HUES48 (cell line): ENCODE data around the gene FNDC3B.

Source experiments
- H3K27ac ChIP-seq: one replicate; pipeline ENCODE4 v1.7.0; 2013; ENCODE audit warnings: low read depth, low read length, inconsistent platforms
- H3K27me3 ChIP-seq: 2 replicates; pipeline ENCODE4 v1.6.1; 2013; ENCODE audit warnings: mild to moderate bottlenecking, low read length; ENCODE audit not compliant: control insufficient read depth, insufficient read depth
- H3K36me3 ChIP-seq: 2 replicates; pipeline ENCODE4 v1.6.1; 2013; ENCODE audit warnings: low read length; ENCODE audit not compliant: control insufficient read depth, insufficient read depth
- H3K4me1 ChIP-seq: 2 replicates; pipeline ENCODE4 v1.6.1; 2013; ENCODE audit warnings: mild to moderate bottlenecking, low read length; ENCODE audit not compliant: control insufficient read depth, insufficient read depth
- H3K4me3 ChIP-seq: 2 replicates; pipeline ENCODE4 v1.5.1; 2013; ENCODE audit warnings: mild to moderate bottlenecking, low read depth, low read length
- H3K9ac ChIP-seq: 2 replicates; pipeline ENCODE4 v1.6.1; 2013; ENCODE audit warnings: mild to moderate bottlenecking, low read depth, low read length, moderate library complexity
- H3K9me3 ChIP-seq: 2 replicates; pipeline ENCODE4 v1.6.1; 2013; ENCODE audit warnings: low read length; ENCODE audit not compliant: control insufficient read depth, insufficient read depth

The FNDC3B gene

DNA sequence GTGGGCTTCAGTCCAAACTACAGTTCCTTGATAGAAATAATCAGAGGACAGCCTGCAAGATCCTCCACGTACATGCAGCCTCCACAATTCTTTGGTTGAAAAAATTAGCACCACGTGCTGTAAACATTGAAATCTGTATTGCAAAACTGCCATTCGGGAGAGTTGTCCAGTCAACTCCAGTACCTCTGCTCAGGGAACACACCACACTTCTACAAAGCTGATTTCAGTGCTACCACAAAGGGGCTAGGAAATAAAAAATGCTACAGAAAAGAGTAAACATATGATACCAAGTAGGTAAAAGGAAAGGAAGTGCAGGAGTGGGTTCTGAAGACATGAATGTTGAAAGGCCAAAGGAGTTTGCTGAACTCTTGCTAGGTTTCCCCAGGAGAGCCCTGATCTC, 368.5 kb downstream of the FNDC3B start:
- Histone ChIP-seq H3K9ac (no peak overlapping the region), H3K36me3 (no peaks in the 10 kb centered on the region), H3K27me3 (no peaks in the 10 kb centered on the region)

DNA sequence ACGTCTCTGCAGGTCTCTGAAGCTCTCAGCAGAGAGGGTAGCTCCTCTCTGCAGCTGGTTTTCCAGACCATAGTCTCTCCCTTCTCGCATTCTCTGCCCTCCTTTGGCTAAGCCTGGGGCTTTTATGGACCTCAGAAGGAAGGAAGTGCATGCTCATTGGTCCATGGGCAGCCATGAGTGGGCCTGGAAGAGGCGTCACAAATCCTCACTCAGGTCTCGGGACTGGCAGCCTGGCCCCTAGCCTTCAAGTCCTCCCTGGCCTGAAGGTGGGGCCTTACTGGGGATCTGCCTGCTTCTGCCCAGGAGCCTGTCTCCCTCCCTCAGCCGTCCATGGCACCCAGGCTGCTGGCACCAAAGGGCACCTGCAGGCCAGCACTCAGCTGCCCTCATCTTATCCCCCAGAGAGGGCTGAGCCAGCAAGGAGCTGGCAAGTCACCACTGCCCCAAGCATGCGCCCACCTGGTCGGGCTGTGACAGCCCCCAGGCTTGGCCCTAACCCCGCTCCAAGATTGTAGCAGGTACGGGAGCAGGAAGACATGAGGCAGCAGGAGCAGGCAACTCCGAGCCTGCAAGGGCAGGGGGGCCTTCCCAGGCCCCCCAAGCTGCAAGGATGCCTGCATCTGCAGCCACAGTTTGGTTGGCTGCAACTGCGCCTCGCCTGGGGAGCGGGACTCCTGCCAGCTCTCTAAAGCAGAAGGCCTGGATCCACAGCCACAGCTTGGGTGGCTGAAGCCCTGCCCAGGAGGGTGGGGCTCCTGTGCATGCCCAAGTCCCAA, 371.5 kb downstream of the FNDC3B start:
- Histone ChIP-seq H3K9me3 (no peaks in the 10 kb centered on the region), H3K4me1 (no peaks in the 10 kb centered on the region), H3K9ac (no peak overlapping the region), H3K27ac (no peak overlapping the region), H3K36me3 (no peaks in the 10 kb centered on the region), H3K4me3 (no peak overlapping the region), H3K27me3 (no peaks in the 10 kb centered on the region)

More for the DNA sequence above, 368.5 kb downstream of the FNDC3B start:
- Histone ChIP-seq H3K9me3 (no peaks in the 10 kb centered on the region), H3K4me3 (no peak overlapping the region), H3K4me1 (no peaks in the 10 kb centered on the region), H3K27ac (no peak overlapping the region)

DNA sequence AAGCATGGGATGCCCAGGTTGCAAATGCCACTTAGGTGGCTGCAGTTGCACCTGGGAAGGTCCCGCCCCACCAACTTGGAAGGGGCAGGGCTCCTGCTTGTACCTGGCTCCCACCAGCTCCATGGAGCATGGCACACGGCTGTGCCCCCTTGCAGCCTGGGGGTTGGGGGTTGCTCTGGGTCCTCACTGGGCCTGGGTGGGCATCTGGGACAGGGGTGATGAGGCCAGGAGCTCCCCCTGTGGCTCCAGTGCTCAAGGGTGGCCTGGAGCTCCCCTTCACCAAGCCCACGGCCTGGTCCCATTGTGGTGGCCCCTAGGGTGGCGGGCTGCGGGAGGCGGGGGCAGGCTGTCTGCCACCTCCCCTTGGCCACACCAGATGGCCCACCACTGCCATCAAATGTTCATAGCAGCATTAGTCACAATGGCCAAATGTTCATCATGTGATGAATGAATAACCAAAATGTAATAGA, 372.1 kb downstream of the FNDC3B start:
- Histone ChIP-seq H3K4me1 (no peaks in the 10 kb centered on the region), H3K9me3 (no peaks in the 10 kb centered on the region), H3K36me3 (no peaks in the 10 kb centered on the region), H3K27ac (no peak overlapping the region), H3K9ac (no peak overlapping the region), H3K27me3 (no peaks in the 10 kb centered on the region), H3K4me3 (no peak overlapping the region)

DNA sequence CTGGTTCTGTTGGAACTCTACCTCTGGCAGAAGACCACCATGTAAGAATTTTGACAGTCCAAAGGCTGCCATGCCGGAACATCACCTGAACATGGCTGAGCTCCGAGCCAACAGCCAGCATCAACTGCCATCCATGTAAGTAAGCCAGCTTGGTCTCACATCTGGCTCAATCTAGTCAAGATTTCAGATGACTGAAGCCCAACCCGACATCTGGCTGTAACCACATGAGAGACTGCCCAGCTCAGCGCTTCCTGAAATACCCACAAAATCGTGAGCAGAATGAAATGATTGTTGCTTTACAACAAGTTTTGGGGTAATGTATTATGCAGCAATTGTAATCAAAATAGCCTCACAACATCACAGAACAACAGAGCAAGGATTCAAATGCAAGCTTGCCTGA, 375.9 kb downstream of the FNDC3B start:
- Histone ChIP-seq H3K9me3 (no peaks in the 10 kb centered on the region), H3K9ac (no peak overlapping the region), H3K36me3 (no peaks in the 10 kb centered on the region), H3K4me1 (no peaks in the 10 kb centered on the region), H3K27me3 (no peaks in the 10 kb centered on the region), H3K27ac (no peak overlapping the region), H3K4me3 (no peak overlapping the region)

DNA sequence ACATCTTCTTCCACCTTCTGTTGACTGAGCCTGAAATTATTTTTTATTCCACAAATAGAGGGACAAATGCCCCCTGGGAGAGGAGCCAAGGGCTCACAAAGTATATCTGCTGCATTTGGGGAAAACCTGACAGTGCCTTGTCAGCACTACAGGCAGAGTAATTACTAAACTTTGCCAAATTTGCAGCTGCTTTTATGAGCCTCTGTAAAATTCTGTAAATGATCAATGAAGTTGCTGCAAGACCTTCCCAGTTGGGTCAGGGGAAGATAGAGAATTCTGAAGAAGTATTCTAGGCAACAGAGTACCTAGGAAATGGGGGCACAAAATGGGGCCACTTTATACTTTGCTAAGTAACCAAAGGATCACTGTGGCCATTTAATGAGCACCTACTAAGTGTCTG, 398.3 kb downstream of the FNDC3B start:
- Histone ChIP-seq H3K27me3 (no peaks in the 10 kb centered on the region), H3K9me3 (peaks cover 3% of the 10 kb centered on the region; the same call in 1 of the 2 replicates), H3K9ac (no peak overlapping the region), H3K4me1 (no peaks in the 10 kb centered on the region), H3K36me3 (no peaks in the 10 kb centered on the region), H3K4me3 (no peak overlapping the region), H3K27ac (no peak overlapping the region)

DNA sequence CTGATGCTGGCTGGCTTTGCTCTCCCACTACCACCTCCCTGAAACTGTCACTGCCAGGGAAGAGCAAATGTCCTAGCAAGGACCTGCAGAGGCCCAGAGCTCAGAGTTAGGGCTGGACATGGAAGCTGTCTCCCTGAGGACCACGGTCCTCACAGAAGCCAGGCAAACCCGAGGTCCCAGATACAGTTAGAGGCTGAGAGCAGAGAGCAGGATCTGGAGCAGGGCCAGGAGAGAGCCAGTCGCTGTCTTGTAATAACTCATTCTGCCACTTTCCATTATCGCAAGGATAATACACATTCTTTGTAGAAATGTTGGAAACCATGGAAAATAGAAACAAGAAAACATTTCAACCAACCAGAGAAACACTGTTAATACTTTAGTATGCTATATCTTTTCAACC, 398.8 kb downstream of the FNDC3B start:
- H3K27me3 ChIP-seq: no peaks in the 10 kb centered on the region
- no peak overlapping the region for H3K27ac ChIP-seq
- no peaks in the 10 kb centered on the region for H3K4me1 ChIP-seq
- no peak overlapping the region for H3K4me3 ChIP-seq
- no peak overlapping the region for H3K9ac ChIP-seq
- H3K36me3 ChIP-seq: no peaks in the 10 kb centered on the region
- H3K9me3 ChIP-seq: 0 out of 2 replicates have a peak, but pooled peaks cover under 1% of the 10 kb centered on the region

DNA sequence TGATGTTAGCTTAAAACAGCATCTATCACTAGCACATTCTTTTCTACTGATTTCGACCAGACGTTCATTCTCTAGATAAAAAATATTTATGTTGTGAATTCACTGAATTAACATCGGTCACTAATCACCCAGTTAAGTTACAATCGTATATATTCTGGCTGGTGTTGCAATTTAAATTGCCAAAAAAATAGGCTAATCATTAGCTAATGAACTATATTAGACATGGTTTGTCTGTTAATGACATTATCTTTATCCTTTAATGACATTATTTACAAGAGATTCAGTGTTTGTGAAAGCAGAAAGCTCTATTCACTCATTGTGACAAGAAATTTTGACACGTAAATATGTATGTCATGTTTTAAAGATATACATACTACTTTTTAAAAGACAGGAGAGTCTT, 402.2 kb downstream of the FNDC3B start:
- Histone ChIP-seq H3K4me1 (no peaks in the 10 kb centered on the region), H3K9ac (no peak overlapping the region), H3K4me3 (no peak overlapping the region), H3K27me3 (peaks cover 23% of the 10 kb centered on the region), H3K27ac (no peak overlapping the region), H3K9me3 (no peaks in the 10 kb centered on the region), H3K36me3 (no peaks in the 10 kb centered on the region)

DNA sequence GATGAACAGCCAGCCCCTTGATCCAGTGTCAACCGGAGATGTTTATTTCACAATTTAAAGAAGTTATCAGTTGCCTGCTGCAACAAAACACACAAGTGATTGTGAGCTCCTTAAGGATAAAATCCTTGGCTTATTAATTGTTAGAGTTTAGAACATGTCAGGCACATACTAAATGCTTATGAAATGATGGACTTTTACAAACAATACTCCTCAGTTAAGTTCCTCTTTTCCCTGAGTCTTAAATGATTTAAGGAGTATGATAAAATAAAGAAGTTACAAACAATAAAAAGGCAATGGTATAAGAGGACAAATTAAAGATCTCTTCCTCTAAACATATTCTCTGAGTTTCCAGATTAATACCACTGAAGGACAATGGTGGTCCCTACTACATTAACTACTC, 403.2 kb downstream of the FNDC3B start:
- Histone ChIP-seq H3K27ac (no peak overlapping the region), H3K9ac (no peak overlapping the region), H3K4me1 (no peaks in the 10 kb centered on the region), H3K27me3 (peaks cover 33% of the 10 kb centered on the region), H3K9me3 (no peaks in the 10 kb centered on the region), H3K4me3 (no peak overlapping the region), H3K36me3 (no peaks in the 10 kb centered on the region)

DNA sequence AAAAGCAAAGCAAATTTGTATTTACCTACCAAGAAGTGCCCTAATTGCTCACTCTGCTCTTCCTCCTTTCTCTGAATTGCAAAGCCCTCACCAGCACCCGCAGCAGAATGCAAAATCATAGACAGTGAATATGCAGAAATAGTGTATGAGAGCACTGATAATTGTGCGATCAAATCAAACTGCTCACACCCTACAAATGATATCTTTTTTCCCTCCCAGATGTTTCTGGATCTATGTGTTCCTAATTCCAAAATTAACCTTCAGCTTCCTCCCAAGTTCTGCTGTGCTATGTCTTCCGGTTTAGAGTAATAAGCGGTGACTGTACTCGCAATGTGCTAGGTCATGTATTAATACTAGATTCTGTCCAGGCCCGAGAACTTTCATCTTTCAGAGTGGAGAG, 405.4 kb downstream of the FNDC3B start:
- H3K27ac ChIP-seq: no peak overlapping the region
- H3K4me1 ChIP-seq: peaks cover 13% of the 10 kb centered on the region; the same call in 1 of the 2 replicates
- H3K4me3 ChIP-seq: no peak overlapping the region
- H3K9me3 ChIP-seq: no peaks in the 10 kb centered on the region
- no peaks in the 10 kb centered on the region for H3K36me3 ChIP-seq
- peaks cover 56% of the 10 kb centered on the region for H3K27me3 ChIP-seq
- H3K9ac ChIP-seq: no peak overlapping the region

DNA sequence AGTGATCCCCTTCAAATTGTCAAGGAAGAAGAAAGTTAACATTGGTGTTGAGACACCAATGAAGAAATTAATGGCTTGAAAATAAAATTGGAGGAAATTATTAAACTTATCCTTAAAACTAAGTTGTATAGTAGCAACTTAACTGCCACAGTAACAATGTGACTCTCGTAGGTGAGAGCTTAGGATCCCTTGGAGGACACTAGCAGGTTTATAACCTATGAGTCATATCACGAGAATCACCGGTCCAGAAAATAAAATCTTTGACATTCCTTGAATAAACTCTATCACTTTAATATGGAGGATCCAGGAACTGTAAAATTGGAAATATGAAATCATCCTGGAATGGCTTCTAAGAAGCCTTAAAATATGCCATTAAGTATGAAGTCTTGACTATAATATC, 406.8 kb downstream of the FNDC3B start:
- Histone ChIP-seq H3K4me3 (no peak overlapping the region), H3K36me3 (no peaks in the 10 kb centered on the region), H3K9ac (no peak overlapping the region), H3K27me3 (peaks cover 69% of the 10 kb centered on the region), H3K9me3 (no peaks in the 10 kb centered on the region), H3K4me1 (peaks cover 17% of the 10 kb centered on the region; the same call in 1 of the 2 replicates), H3K27ac (no peak overlapping the region)

DNA sequence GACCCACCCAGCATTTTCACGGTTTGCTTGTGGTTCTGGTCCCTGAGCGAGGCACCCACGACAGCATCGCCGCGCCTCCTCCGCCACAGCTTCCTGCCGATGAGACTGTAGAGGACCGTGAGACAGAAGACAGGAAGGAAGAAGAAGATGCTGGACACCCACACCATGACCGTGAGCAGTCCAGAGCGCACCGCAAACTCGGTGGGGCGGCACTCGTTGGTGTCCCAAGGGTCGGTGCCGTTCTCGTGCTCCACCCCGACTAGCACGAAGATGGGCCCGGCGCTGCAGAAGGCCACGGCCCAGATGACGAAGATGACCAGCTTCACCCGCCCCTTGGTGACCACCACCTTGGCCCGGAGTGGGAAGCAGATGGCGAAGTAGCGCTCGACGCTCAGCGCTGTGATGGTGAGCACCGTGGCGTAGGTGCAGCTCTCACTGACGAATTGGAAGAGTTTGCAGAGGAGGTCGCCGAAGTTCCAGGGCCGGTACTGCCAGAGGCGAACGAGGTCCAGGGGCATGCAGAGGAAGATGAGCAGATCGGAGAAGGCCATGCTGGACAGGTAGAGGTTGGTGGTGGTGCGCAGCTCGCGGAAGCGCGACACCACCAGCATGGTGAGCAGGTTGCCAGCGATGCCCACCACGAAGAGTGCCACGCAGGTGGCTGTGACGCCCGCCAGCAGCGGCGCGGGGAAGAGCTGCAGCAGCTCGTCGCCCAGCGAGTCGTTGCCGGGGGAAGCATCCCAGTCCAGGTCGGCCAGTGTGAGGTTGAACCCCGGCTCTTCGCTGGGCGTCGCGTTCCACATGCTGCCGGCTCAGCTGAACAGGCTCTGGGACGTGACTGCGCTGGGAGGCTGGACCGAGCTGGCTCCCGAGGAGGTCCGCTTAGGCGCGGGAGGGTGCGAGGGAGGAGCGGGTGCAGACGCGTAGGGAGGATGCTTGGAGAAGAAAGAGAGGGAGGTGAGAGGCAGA, 408.5 kb downstream of the FNDC3B start, which contains the start of gene GHSR:
TSS of gene GHSR (minus strand) at position 846 of the 969 bp plus-strand sequence. CDS start at position 803, 43 bp downstream.
- H3K27ac ChIP-seq: no peak within 1 kb of the TSS
- H3K4me3 ChIP-seq: peak within 1 kb of the TSS; percentile 48
- no peaks in the 10 kb centered on the region for H3K9me3 ChIP-seq
- peaks cover 17% of the 10 kb centered on the region; the same call in 1 of the 2 replicates for H3K4me1 ChIP-seq
- H3K36me3 ChIP-seq: no peaks in the 10 kb centered on the region
- H3K9ac ChIP-seq: no peak within 1 kb of the TSS
- peaks cover 74% of the 10 kb centered on the region for H3K27me3 ChIP-seq
